Fibroblast of gingiva (primary cell): ENCODE results near the gene NPC1.

Experiments used
- DNase-seq: peaks from one replicate; pipeline ENCODE4 v3.0.0-alpha.2; 2011; ENCODE audit warnings: low read depth

Gene NPC1

DNA sequence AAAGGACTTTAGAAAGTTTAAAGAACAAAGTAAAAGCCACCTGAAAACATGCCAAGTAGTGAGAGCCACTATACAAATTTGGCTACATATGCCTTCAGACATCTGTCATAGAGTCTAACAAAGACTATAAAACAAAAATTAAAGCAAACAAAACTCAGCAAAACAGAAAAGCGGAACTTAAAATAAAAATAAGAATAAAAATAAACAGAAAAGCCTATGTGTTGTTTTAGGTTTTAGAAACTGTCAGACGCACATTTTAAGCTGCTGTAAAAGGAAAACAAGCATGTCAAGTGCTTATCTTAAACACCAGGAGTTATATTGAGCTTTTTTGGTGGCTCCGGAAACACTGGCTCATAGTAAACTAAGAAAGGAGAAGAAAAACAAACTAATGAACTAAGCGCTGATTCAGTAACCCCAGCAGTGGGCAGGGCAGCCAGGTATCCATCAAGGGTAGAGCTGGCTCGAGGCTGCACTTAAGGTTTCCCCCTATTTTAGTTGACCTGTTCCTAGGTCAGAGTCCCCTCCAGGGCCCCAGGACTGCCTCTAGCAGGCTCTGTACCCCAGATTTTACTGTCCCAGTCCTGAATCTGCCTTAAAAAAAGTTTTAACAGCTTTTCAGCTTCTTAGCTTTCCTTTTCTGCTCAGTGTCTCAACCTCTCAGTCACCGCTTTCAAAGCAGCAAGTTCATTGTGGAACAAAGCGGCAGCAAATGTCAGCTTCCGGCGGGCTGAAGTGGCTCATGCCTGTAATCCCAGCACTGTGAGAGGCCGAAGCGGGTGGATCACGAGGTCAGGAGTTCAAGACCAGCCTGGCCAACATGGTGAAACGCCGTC is 98.4 kb downstream of the NPC1 start:
- DNase-seq: no peak

DNA sequence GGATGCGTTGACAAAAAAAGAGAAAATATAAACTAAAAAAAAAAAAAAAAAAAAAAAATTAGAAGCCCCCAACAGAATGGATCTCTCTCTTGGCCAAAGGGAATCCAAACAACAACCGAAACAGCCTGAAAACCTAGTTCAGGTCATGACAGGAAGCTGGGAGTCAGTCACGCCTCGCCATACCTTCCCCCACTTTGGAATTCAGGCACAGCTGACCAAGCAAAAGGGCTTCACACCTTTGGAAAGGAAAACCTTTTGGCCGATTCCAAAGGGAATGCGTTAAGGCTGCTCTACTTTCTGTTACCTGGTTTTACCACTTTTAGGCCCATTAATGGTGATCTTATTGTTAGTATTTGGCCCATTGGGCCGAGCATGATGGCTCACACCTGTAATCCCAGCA is 100.9 kb downstream of the NPC1 start:
- no peak for DNase-seq

DNA sequence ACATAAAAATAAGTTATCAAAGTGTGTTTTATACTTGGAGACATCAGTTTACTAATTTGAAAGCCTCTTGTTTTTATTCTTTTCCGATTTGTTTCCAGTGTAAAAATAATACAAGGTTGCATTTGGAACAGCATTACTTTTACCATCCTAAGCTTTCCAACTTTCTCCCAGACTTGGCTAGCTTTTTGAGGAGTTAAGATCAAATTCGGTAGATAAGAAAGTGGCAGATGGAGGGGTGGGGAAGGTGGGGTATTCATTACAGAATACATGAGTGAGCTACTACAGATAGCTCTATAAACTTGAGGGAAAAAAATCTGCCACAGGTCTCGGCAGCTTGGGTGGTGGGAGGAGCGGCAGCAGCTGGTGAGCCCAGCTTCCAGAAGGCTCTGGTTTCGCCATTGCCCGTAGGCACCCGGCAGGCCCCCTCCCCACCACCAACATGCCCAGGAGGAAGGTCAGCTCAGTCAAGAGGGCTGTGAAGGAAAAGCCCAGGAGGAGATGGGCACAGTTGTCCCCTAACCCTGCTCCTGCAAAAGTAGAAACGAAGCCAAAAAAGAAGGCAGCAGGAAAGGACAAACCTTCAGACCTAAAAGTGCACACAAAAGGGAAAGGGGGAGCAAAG is 101.6 kb downstream of the NPC1 start:
- no peak for DNase-seq
